SK-N-MC (cell line): ENCODE results near the gene P3R3URF.

Experiments used
- EZH2 ChIP-seq: fragments of 200-600 bp; sonication (generic); IDR thresholded peaks from one replicate; pipeline ENCODE4 v1.6.1; 2017; ENCODE audit warnings: antibody characterized with exemption
- POLR2AphosphoS5 ChIP-seq: IDR thresholded peaks from 2 replicates; pipeline ENCODE4 v1.6.1; 2012; ENCODE audit warnings: mild to moderate bottlenecking, low read depth, low read length, borderline replicate concordance

DNA sequence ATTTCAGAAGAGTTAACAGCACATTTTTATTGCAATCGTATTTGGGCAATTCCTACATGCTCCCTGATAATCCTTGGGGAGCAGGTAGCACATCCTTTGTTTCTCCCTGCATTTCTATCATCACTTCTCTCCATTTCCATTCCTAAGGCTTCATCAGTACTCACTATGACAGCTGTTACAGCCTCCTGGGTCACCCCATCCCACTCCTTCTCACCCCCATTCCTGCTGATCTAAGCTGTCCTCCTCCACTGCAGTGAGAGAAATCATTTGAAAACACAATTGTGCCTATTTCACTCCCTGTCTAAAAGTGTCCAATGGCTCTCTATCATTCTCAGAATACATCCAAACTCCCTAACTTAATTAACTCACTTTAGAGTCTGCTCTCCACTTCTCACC is 18.4 kb downstream of the P3R3URF start:
- TF ChIP-seq POLR2AphosphoS5 (no peak), EZH2 (no peak)
